ENCODE results near the gene SERTM1.

Gene SERTM1

GRCh38 chr13:36675213-36675536 lies 1.4 kb downstream of the SERTM1 start:
- peaks cover 0 to 12% of the 10 kb centered on the region in 2 donors for H3K4me1 ChIP-seq (ENCODE audit: control insufficient read depth in 1 of 2, insufficient read depth in 2 of 2, low read length in 2 of 2)
- H3K36me3 ChIP-seq (ENCODE audit: control insufficient read depth in 1 of 2, insufficient read depth in 2 of 2, low read length in 2 of 2): no peaks in the 10 kb centered on the region
- H3K27ac ChIP-seq (ENCODE audit: low read length): no peak overlapping the region
- no peaks in the 10 kb centered on the region for H3K9me3 ChIP-seq (ENCODE audit: control insufficient read depth in 1 of 2, low read length in 2 of 2)
- H3K4me3 ChIP-seq (ENCODE audit: low read depth in 1 of 2, low read length in 2 of 2): no peak overlapping the region
- H3K27me3 ChIP-seq (ENCODE audit: low read depth, low read length): peaks cover 17% of the 10 kb centered on the region

- H3K27ac ChIP-seq (ENCODE audit: low read length): no peak overlapping the region
- no peaks in the 10 kb centered on the region for H3K4me1 ChIP-seq (ENCODE audit: control insufficient read depth in 1 of 2, insufficient read depth in 2 of 2, low read length in 2 of 2)
- H3K27me3 ChIP-seq (ENCODE audit: low read depth, low read length): no peaks in the 10 kb centered on the region
- H3K9me3 ChIP-seq (ENCODE audit: control insufficient read depth in 1 of 2, low read length in 2 of 2): no peaks in the 10 kb centered on the region
- no peak overlapping the region for H3K4me3 ChIP-seq (ENCODE audit: low read depth in 1 of 2, low read length in 2 of 2)
- H3K36me3 ChIP-seq (ENCODE audit: control insufficient read depth in 1 of 2, insufficient read depth in 2 of 2, low read length in 2 of 2): no peaks in the 10 kb centered on the region
Observed at GRCh38 chr13:36680913-36681312, 7.1 kb downstream of the SERTM1 start.

GRCh38 chr13:36681894-36682624 lies 8.2 kb downstream of the SERTM1 start:
- no peaks in the 10 kb centered on the region for H3K27me3 ChIP-seq (ENCODE audit: low read depth, low read length)

GRCh38 chr13:36683701-36684100 lies 9.9 kb downstream of the SERTM1 start:
- no peaks in the 10 kb centered on the region for H3K4me1 ChIP-seq (ENCODE audit: control insufficient read depth in 1 of 2, insufficient read depth in 2 of 2, low read length in 2 of 2)
- no peak overlapping the region for H3K27ac ChIP-seq (ENCODE audit: low read length)
- no peaks in the 10 kb centered on the region for H3K27me3 ChIP-seq (ENCODE audit: low read depth, low read length)
- H3K9me3 ChIP-seq (ENCODE audit: control insufficient read depth in 1 of 2, low read length in 2 of 2): no peaks in the 10 kb centered on the region
- no peaks in the 10 kb centered on the region for H3K36me3 ChIP-seq (ENCODE audit: control insufficient read depth in 1 of 2, insufficient read depth in 2 of 2, low read length in 2 of 2)
- H3K4me3 ChIP-seq (ENCODE audit: low read depth in 1 of 2, low read length in 2 of 2): no peak overlapping the region

More at GRCh38 chr13:36681894-36682624, 8.2 kb downstream of the SERTM1 start:
- Histone ChIP-seq H3K36me3 (ENCODE audit: control insufficient read depth in 1 of 2, insufficient read depth in 2 of 2, low read length in 2 of 2) (no peaks in the 10 kb centered on the region), H3K9me3 (ENCODE audit: control insufficient read depth in 1 of 2, low read length in 2 of 2) (no peaks in the 10 kb centered on the region), H3K27ac (ENCODE audit: low read length) (no peak overlapping the region), H3K4me1 (ENCODE audit: control insufficient read depth in 1 of 2, insufficient read depth in 2 of 2, low read length in 2 of 2) (no peaks in the 10 kb centered on the region), H3K4me3 (ENCODE audit: low read depth in 1 of 2, low read length in 2 of 2) (no peak overlapping the region)

- Histone ChIP-seq H3K4me1 (ENCODE audit: control insufficient read depth in 1 of 2, insufficient read depth in 2 of 2, low read length in 2 of 2) (no peaks in the 10 kb centered on the region), H3K36me3 (ENCODE audit: control insufficient read depth in 1 of 2, insufficient read depth in 2 of 2, low read length in 2 of 2) (no peaks in the 10 kb centered on the region), H3K27me3 (ENCODE audit: low read depth, low read length) (no peaks in the 10 kb centered on the region), H3K9me3 (ENCODE audit: control insufficient read depth in 1 of 2, low read length in 2 of 2) (no peaks in the 10 kb centered on the region), H3K4me3 (ENCODE audit: low read depth in 1 of 2, low read length in 2 of 2) (no peak overlapping the region), H3K27ac (ENCODE audit: low read length) (no peak overlapping the region)
Observed at GRCh38 chr13:36685927-36686326, 12.1 kb downstream of the SERTM1 start.

- Histone ChIP-seq H3K9me3 (ENCODE audit: control insufficient read depth in 1 of 2, low read length in 2 of 2) (no peaks in the 10 kb centered on the region), H3K36me3 (ENCODE audit: control insufficient read depth in 1 of 2, insufficient read depth in 2 of 2, low read length in 2 of 2) (no peaks in the 10 kb centered on the region), H3K4me1 (ENCODE audit: control insufficient read depth in 1 of 2, insufficient read depth in 2 of 2, low read length in 2 of 2) (no peaks in the 10 kb centered on the region), H3K4me3 (ENCODE audit: low read depth in 1 of 2, low read length in 2 of 2) (no peak overlapping the region), H3K27ac (ENCODE audit: low read length) (no peak overlapping the region), H3K27me3 (ENCODE audit: low read depth, low read length) (no peaks in the 10 kb centered on the region)
Observed at GRCh38 chr13:36696410-36697010, 22.7 kb downstream of the SERTM1 start.

GRCh38 chr13:36700170-36700569 lies 26.4 kb downstream of the SERTM1 start:
- no peak overlapping the region for H3K27ac ChIP-seq (ENCODE audit: low read length)
- no peaks in the 10 kb centered on the region for H3K9me3 ChIP-seq (ENCODE audit: control insufficient read depth in 1 of 2, low read length in 2 of 2)
- H3K4me3 ChIP-seq (ENCODE audit: low read depth in 1 of 2, low read length in 2 of 2): no peak overlapping the region
- no peaks in the 10 kb centered on the region for H3K36me3 ChIP-seq (ENCODE audit: control insufficient read depth in 1 of 2, insufficient read depth in 2 of 2, low read length in 2 of 2)
- H3K27me3 ChIP-seq (ENCODE audit: low read depth, low read length): no peaks in the 10 kb centered on the region
- H3K4me1 ChIP-seq (ENCODE audit: control insufficient read depth in 1 of 2, insufficient read depth in 2 of 2, low read length in 2 of 2): no peaks in the 10 kb centered on the region

GRCh38 chr13:36706755-36707154 lies 32.9 kb downstream of the SERTM1 start:
- Histone ChIP-seq H3K4me1 (ENCODE audit: control insufficient read depth in 1 of 2, insufficient read depth in 2 of 2, low read length in 2 of 2) (no peaks in the 10 kb centered on the region), H3K9me3 (ENCODE audit: control insufficient read depth in 1 of 2, low read length in 2 of 2) (no peaks in the 10 kb centered on the region)

GRCh38 chr13:36709136-36709890 lies 35.5 kb downstream of the SERTM1 start:
- Histone ChIP-seq H3K9me3 (ENCODE audit: control insufficient read depth in 1 of 2, low read length in 2 of 2) (no peaks in the 10 kb centered on the region), H3K27me3 (ENCODE audit: low read depth, low read length) (no peaks in the 10 kb centered on the region), H3K4me3 (ENCODE audit: low read depth in 1 of 2, low read length in 2 of 2) (no peak overlapping the region), H3K27ac (ENCODE audit: low read length) (no peak overlapping the region), H3K4me1 (ENCODE audit: control insufficient read depth in 1 of 2, insufficient read depth in 2 of 2, low read length in 2 of 2) (no peaks in the 10 kb centered on the region), H3K36me3 (ENCODE audit: control insufficient read depth in 1 of 2, insufficient read depth in 2 of 2, low read length in 2 of 2) (no peaks in the 10 kb centered on the region)

More at GRCh38 chr13:36706755-36707154, 32.9 kb downstream of the SERTM1 start:
- Histone ChIP-seq H3K4me3 (ENCODE audit: low read depth in 1 of 2, low read length in 2 of 2) (no peak overlapping the region), H3K27ac (ENCODE audit: low read length) (no peak overlapping the region), H3K36me3 (ENCODE audit: control insufficient read depth in 1 of 2, insufficient read depth in 2 of 2, low read length in 2 of 2) (no peaks in the 10 kb centered on the region), H3K27me3 (ENCODE audit: low read depth, low read length) (no peaks in the 10 kb centered on the region)

GRCh38 chr13:36710396-36710795 lies 36.6 kb downstream of the SERTM1 start:
- Histone ChIP-seq H3K4me1 (ENCODE audit: control insufficient read depth in 1 of 2, insufficient read depth in 2 of 2, low read length in 2 of 2) (no peaks in the 10 kb centered on the region), H3K27me3 (ENCODE audit: low read depth, low read length) (no peaks in the 10 kb centered on the region), H3K36me3 (ENCODE audit: control insufficient read depth in 1 of 2, insufficient read depth in 2 of 2, low read length in 2 of 2) (no peaks in the 10 kb centered on the region), H3K9me3 (ENCODE audit: control insufficient read depth in 1 of 2, low read length in 2 of 2) (no peaks in the 10 kb centered on the region), H3K27ac (ENCODE audit: low read length) (no peak overlapping the region), H3K4me3 (ENCODE audit: low read depth in 1 of 2, low read length in 2 of 2) (no peak overlapping the region)

GRCh38 chr13:36712290-36712689 lies 38.5 kb downstream of the SERTM1 start:
- no peaks in the 10 kb centered on the region for H3K9me3 ChIP-seq (ENCODE audit: control insufficient read depth in 1 of 2, low read length in 2 of 2)

More at GRCh38 chr13:36712290-36712689, 38.5 kb downstream of the SERTM1 start:
- Histone ChIP-seq H3K27me3 (ENCODE audit: low read depth, low read length) (no peaks in the 10 kb centered on the region), H3K4me1 (ENCODE audit: control insufficient read depth in 1 of 2, insufficient read depth in 2 of 2, low read length in 2 of 2) (no peaks in the 10 kb centered on the region), H3K27ac (ENCODE audit: low read length) (no peak overlapping the region), H3K4me3 (ENCODE audit: low read depth in 1 of 2, low read length in 2 of 2) (no peak overlapping the region), H3K36me3 (ENCODE audit: control insufficient read depth in 1 of 2, insufficient read depth in 2 of 2, low read length in 2 of 2) (no peaks in the 10 kb centered on the region)

Measured in muscle layer of duodenum (tissue), 2 donors.